CD4-positive, alpha-beta memory T cell (primary cell): Measurements from ENCODE around the gene GPR137C. TPM values are rescaled to one million over a fixed set of nuclear protein-coding genes. Genes with fewer than 3 reads are reported as not detected.

Experiments
- CTCF ChIA-PET: fragments of 350-600 bp; sonication (Branson Sonifier 250); formaldehyde crosslinking; loops from one replicate; lab custom pipeline; 2021; ENCODE audit warnings: inconsistent platforms; ENCODE audit not compliant: partially characterized antibody; lab: Charles Lee
- POLR2A ChIA-PET: fragments of 350-600 bp; sonication (Branson Sonifier 250); formaldehyde crosslinking; loops from one replicate; lab custom pipeline; 2021; ENCODE audit not compliant: partially characterized antibody; lab: Charles Lee
- DNase-seq, 5 donors: peaks; one replicate each; pipeline versions ENCODE4 v3.0.0 to v3.0.0-alpha.2; 2020 to 2022; ENCODE audit warnings: mixed read lengths in 1 of 5
- H3K27ac ChIP-seq: one replicate; pipeline ENCODE4 v1.7.0; 2013; ENCODE audit warnings: low read depth, low read length
- H3K27me3 ChIP-seq: 2 replicates; pipeline ENCODE4 v1.7.0; 2013; ENCODE audit warnings: mild to moderate bottlenecking, low read length, moderate library complexity; ENCODE audit not compliant: insufficient read depth
- H3K36me3 ChIP-seq: 2 replicates; pipeline ENCODE4 v1.7.0; 2013; ENCODE audit warnings: mild to moderate bottlenecking, low read length, moderate library complexity; ENCODE audit not compliant: insufficient read depth
- H3K4me1 ChIP-seq: 2 replicates; pipeline ENCODE4 v1.7.0; 2013; ENCODE audit warnings: mild to moderate bottlenecking, low read length, moderate library complexity; ENCODE audit not compliant: insufficient read depth
- H3K4me3 ChIP-seq, 2 donors: one replicate each; pipeline ENCODE4 v1.7.0; 2013; ENCODE audit warnings: low read length in 2 of 2, mild to moderate bottlenecking in 1 of 2
- H3K9me3 ChIP-seq, 2 donors: one replicate each; pipeline ENCODE4 v1.7.0; 2013; ENCODE audit warnings: low read length in 2 of 2, control low read depth in 1 of 2; ENCODE audit not compliant: control insufficient read depth in 1 of 2
- H3K27ac Mint-ChIP-seq, 7 donors: one replicate each; pipeline ENCODE4 v1.8.0; 2020 to 2021; ENCODE audit warnings: mixed read lengths in 7 of 7, mild to moderate bottlenecking in 6 of 7, inconsistent platforms in 3 of 7, moderate library complexity in 3 of 7
- H3K27me3 Mint-ChIP-seq, 2 donors: one replicate each; pipeline ENCODE4 v1.8.0; 2020 to 2021; ENCODE audit warnings: mixed read lengths in 2 of 2
- H3K36me3 Mint-ChIP-seq, 2 donors: one replicate each; pipeline ENCODE4 v1.8.0; 2020 to 2021; ENCODE audit warnings: mixed read lengths in 2 of 2, inconsistent platforms in 1 of 2, mild to moderate bottlenecking in 1 of 2
- H3K4me1 Mint-ChIP-seq, 4 donors: one replicate each; pipeline ENCODE4 v1.8.0; 2020 to 2021; ENCODE audit warnings: mixed read lengths in 4 of 4, mild to moderate bottlenecking in 1 of 4
- H3K4me3 Mint-ChIP-seq, 8 donors: one replicate each; pipeline ENCODE4 v1.8.0; 2020 to 2021; ENCODE audit warnings: mixed read lengths in 8 of 8, mild to moderate bottlenecking in 7 of 8, moderate library complexity in 6 of 8, inconsistent platforms in 3 of 8
- H3K9me3 Mint-ChIP-seq, 8 donors: one replicate each; pipeline ENCODE4 v1.8.0; 2020 to 2021; ENCODE audit warnings: mixed read lengths in 8 of 8, mild to moderate bottlenecking in 5 of 8, inconsistent platforms in 3 of 8, moderate library complexity in 1 of 8
- intact Hi-C: fragments of 100-400 bp; cut with micrococcal nuclease; formaldehyde crosslinking; loops from one replicate; pipeline ENCODE4 v1.15.1; 2023
- polyA plus RNA-seq, 2 donors: library from polyadenylated mRNA; unstranded; fragments of 300-500 nt; fragmentation: Illumina TruSeq; gene quantifications; one replicate each; pipeline ENCODE4 v1.2.3, GENCODE V29; 2021
- total RNA-seq, 2 experiments: library from RNA; stranded (reverse); gene quantifications; one replicate each; pipeline ENCODE4 v1.2.3, GENCODE V29; 2021

The GPR137C gene
- total and polyA plus RNA-seq, 4 experiments from 2014 or later: 0.20 TPM; not detected in 3

DNA sequence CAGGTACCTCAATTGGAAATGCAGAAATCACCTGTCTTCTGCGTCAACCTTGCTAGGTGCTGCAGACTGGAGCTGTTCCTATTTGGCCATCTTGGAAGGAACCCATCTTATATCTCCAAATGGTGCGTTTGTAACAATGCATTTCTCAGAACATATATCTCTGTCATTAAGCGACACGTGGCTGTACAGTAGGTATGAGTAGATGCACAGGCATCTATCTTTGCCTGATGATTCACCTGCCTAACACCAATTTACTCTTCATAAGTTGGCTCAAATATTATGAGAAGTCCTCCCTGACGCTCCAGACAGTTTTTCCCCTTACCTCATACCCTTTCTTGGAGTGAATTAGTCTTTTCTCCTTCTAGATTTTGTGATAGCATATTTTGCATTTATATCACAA lies 44.2 kb downstream of the GPR137C start:
- intact Hi-C loops: no loop called here
- no peaks in the 10 kb centered on the region for H3K9me3 ChIP-seq
- Mint-ChIP-seq H3K27ac (no peak overlapping the region), H3K4me3 (no peak overlapping the region), H3K36me3 (peaks cover 0 to 5% of the 10 kb centered on the region in 2 donors), H3K4me1 (no peaks in the 10 kb centered on the region), H3K27me3 (peaks cover 0 to 3% of the 10 kb centered on the region in 2 donors), H3K9me3 (peaks cover 4 to 25% (median 14%) of the 10 kb centered on the region in 8 donors)
- no peaks in the 10 kb centered on the region for H3K27me3 ChIP-seq
- H3K4me3 ChIP-seq: no peak overlapping the region
- H3K27ac ChIP-seq: no peak overlapping the region
- H3K4me1 ChIP-seq: no peaks in the 10 kb centered on the region
- no peak for DNase-seq
- ChIA-PET POLR2A (no interaction called here), CTCF (no interaction called here)
- no peaks in the 10 kb centered on the region for H3K36me3 ChIP-seq

- Mint-ChIP-seq H3K4me1 (peaks cover 0 to 3% (median 0%) of the 10 kb centered on the region in 4 donors), H3K4me3 (no peak overlapping the region), H3K27me3 (peaks cover 0 to 3% of the 10 kb centered on the region in 2 donors), H3K36me3 (peaks cover 0 to 5% of the 10 kb centered on the region in 2 donors), H3K27ac (no peak overlapping the region), H3K9me3 (peaks cover 4 to 25% (median 14%) of the 10 kb centered on the region in 8 donors)
- H3K27me3 ChIP-seq: no peaks in the 10 kb centered on the region
- POLR2A ChIA-PET: no interaction called here
- H3K36me3 ChIP-seq: no peaks in the 10 kb centered on the region
- CTCF ChIA-PET: interaction anchor here (0.6 kb wide), 1 partner anchor 820 kb away, joined by 3 read pairs; no protein-coding TSS in a partner anchor
- H3K27ac ChIP-seq: no peak overlapping the region
- no peaks in the 10 kb centered on the region for H3K4me1 ChIP-seq
- no peak for DNase-seq
- intact Hi-C loops: no loop called here
- H3K9me3 ChIP-seq: no peaks in the 10 kb centered on the region
- no peak overlapping the region for H3K4me3 ChIP-seq
Observed at GRCh38 chr14:52598568-52598967, 45.9 kb downstream of the GPR137C start.

DNA sequence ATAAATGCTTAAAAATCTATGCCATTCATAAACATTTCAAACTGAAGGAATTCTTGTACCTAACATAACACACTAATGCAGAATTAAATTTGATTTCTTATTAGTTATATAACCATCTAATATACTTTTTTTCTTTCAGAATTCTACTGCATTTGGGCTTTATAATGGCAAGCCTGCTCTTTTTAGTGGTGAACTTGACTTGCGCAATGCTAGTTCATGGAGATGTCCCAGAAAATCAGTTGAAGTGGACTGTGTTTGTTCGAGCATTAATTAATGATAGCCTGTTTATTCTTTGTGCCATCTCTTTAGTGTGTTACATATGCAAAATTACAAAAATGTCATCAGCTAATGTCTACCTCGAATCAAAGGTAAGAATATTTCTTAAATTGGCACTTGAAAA lies 47.3 kb downstream of the GPR137C start:
- H3K4me3 ChIP-seq: no peak overlapping the region
- Mint-ChIP-seq H3K27me3 (peaks cover 0 to 2% of the 10 kb centered on the region in 2 donors), H3K27ac (no peak overlapping the region), H3K4me1 (peaks cover 0 to 3% (median 0%) of the 10 kb centered on the region in 4 donors), H3K9me3 (peaks cover 0 to 24% (median 13%) of the 10 kb centered on the region in 8 donors), H3K4me3 (no peak overlapping the region), H3K36me3 (peaks cover 0 to 7% of the 10 kb centered on the region in 2 donors)
- no peaks in the 10 kb centered on the region for H3K36me3 ChIP-seq
- intact Hi-C loops: no loop called here
- no peaks in the 10 kb centered on the region for H3K9me3 ChIP-seq
- H3K27ac ChIP-seq: no peak overlapping the region
- ChIA-PET POLR2A (no interaction called here), CTCF (no interaction called here)
- H3K27me3 ChIP-seq: no peaks in the 10 kb centered on the region
- H3K4me1 ChIP-seq: no peaks in the 10 kb centered on the region
- no peak for DNase-seq

DNA sequence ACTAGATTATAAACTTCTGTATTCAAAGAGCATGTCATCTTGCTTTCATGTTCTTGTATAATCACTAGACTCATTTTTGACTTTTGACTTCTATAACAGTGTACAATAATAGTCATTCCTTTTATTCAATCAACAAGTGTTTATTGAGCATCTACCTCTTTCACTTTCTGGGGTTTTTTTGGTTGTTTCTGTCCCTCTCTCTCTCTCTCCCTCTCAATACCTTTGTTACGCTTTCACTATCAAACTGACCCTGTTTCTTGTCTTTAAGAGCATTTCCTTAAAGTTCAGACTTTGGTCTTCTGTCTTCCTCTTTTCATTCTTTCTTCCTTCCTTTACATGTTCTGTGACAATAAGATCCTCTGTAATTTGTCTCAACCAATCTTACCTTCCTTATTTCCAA lies 49.5 kb downstream of the GPR137C start:
- ChIA-PET CTCF (no interaction called here), POLR2A (no interaction called here)
- peaks cover 0 to 24% (median 13%) of the 10 kb centered on the region in 8 donors for H3K9me3 Mint-ChIP-seq
- no peak overlapping the region for H3K27ac Mint-ChIP-seq
- H3K27me3 Mint-ChIP-seq: peaks cover 0 to 5% of the 10 kb centered on the region in 2 donors
- H3K4me3 Mint-ChIP-seq: no peak overlapping the region
- intact Hi-C loops: no loop called here
- Histone ChIP-seq H3K9me3 (no peaks in the 10 kb centered on the region), H3K4me1 (no peaks in the 10 kb centered on the region), H3K4me3 (no peak overlapping the region), H3K27me3 (no peaks in the 10 kb centered on the region), H3K36me3 (no peaks in the 10 kb centered on the region), H3K27ac (no peak overlapping the region)
- H3K36me3 Mint-ChIP-seq: peaks cover 1 to 4% of the 10 kb centered on the region in 2 donors
- no peak for DNase-seq
- peaks cover 0 to 3% (median 0%) of the 10 kb centered on the region in 4 donors for H3K4me1 Mint-ChIP-seq

GRCh38 chr14:52607061-52607460 lies 54.4 kb downstream of the GPR137C start:
- Mint-ChIP-seq H3K27ac (no peak overlapping the region), H3K4me3 (no peak overlapping the region), H3K36me3 (peaks cover 1 to 4% of the 10 kb centered on the region in 2 donors), H3K4me1 (peaks cover 0 to 3% (median 0%) of the 10 kb centered on the region in 4 donors), H3K27me3 (peaks cover 0 to 11% of the 10 kb centered on the region in 2 donors), H3K9me3 (peaks cover 0 to 22% (median 12%) of the 10 kb centered on the region in 8 donors)
- intact Hi-C loops: no loop called here
- Histone ChIP-seq H3K4me1 (no peaks in the 10 kb centered on the region), H3K4me3 (no peak overlapping the region), H3K27me3 (no peaks in the 10 kb centered on the region), H3K9me3 (no peaks in the 10 kb centered on the region), H3K27ac (no peak overlapping the region), H3K36me3 (no peaks in the 10 kb centered on the region)
- DNase-seq: no peak
- ChIA-PET CTCF (no interaction called here), POLR2A (no interaction called here)

DNA sequence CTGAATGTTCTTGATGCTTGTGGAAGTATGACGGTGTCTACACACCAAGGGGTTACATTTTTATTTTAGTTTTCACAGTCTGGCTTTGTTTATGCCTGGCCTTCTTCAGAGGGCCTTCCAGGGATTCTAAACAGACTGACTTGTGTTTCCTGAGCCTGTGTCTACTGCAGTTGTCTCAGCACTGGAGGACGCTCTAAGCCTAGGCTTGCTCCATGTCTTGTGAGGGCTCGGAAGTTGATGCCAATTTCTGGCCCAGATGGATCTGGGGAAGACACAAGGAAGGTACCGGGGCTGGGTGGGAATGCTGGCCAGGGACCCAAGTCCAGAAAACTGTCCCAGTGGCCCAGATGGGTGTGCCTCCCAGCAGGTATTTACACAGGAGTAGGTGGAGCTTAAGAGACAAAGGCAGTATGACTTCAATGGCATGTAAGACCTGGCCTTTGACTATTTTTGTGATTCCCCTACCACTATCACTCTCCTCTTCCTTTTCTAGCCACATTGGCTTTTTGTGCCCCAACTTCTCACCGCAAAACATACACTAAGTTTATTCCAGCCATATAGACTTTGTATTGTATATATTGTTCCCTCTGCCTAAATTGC lies 56.9 kb downstream of the GPR137C start:
- Histone ChIP-seq H3K4me1 (no peaks in the 10 kb centered on the region), H3K27me3 (no peaks in the 10 kb centered on the region), H3K36me3 (no peaks in the 10 kb centered on the region), H3K4me3 (no peak overlapping the region), H3K9me3 (no peaks in the 10 kb centered on the region), H3K27ac (no peak overlapping the region)
- H3K27me3 Mint-ChIP-seq: peaks cover 0 to 9% of the 10 kb centered on the region in 2 donors
- no peaks in the 10 kb centered on the region for H3K4me1 Mint-ChIP-seq
- intact Hi-C loops: no loop called here
- H3K9me3 Mint-ChIP-seq: peaks cover 0 to 18% (median 8%) of the 10 kb centered on the region in 8 donors
- H3K27ac Mint-ChIP-seq: no peak overlapping the region
- no peak for DNase-seq
- H3K4me3 Mint-ChIP-seq: no peak overlapping the region
- ChIA-PET POLR2A (no interaction called here), CTCF (no interaction called here)
- H3K36me3 Mint-ChIP-seq: peaks cover 1 to 4% of the 10 kb centered on the region in 2 donors

DNA sequence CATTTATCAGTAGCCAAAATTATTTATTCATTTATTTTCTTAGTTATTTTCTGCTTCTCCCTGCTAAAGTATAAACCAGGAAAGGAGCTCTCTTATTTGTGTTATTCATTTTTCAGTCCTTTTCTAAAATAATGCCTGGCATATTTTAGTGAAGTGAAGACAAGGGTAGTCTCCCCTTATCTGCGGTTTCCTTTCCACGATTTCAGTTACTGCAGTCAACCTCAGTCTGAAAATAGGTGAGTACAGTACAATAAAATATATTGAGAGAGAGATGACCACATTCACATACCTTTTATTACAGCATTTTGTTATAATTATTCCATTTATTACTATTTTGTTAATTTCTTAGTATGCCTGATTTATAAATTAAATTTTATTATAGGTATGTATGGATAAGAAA lies 57.6 kb downstream of the GPR137C start:
- no peaks in the 10 kb centered on the region for H3K36me3 ChIP-seq
- no peak overlapping the region for H3K27ac ChIP-seq
- peaks cover 0 to 13% (median 5%) of the 10 kb centered on the region in 8 donors for H3K9me3 Mint-ChIP-seq
- no peaks in the 10 kb centered on the region for H3K4me1 ChIP-seq
- DNase-seq: no peak
- no peaks in the 10 kb centered on the region for H3K27me3 ChIP-seq
- POLR2A ChIA-PET: no interaction called here
- CTCF ChIA-PET: interaction anchor here (0.6 kb wide), 1 partner anchor 329 kb away, joined by 3 read pairs; no protein-coding TSS in a partner anchor
- H3K27me3 Mint-ChIP-seq: peaks cover 0 to 9% of the 10 kb centered on the region in 2 donors
- H3K36me3 Mint-ChIP-seq: peaks cover 0 to under 1% of the 10 kb centered on the region in 2 donors
- H3K4me3 ChIP-seq: no peak overlapping the region
- no peaks in the 10 kb centered on the region for H3K9me3 ChIP-seq
- intact Hi-C loops: no loop called here
- H3K4me3 Mint-ChIP-seq: no peak overlapping the region
- H3K27ac Mint-ChIP-seq: no peak overlapping the region
- no peaks in the 10 kb centered on the region for H3K4me1 Mint-ChIP-seq
